AG09319 (cell line): ENCODE measurements around the gene PARD3.

Experiments used
- DNase-seq: peaks from one replicate; pipeline ENCODE4 v3.0.0-alpha.2; 2010; ENCODE audit warnings: low read depth; ENCODE audit errors: extremely low read depth
- TF ChIP-seq, protein P1 (sequence below): IDR thresholded peaks from 2 replicates; pipeline ENCODE4 v1.5.1; 2011; ENCODE audit warnings: low read depth, mild to moderate bottlenecking, inconsistent platforms, low read length, moderate library complexity

Gene PARD3

DNA sequence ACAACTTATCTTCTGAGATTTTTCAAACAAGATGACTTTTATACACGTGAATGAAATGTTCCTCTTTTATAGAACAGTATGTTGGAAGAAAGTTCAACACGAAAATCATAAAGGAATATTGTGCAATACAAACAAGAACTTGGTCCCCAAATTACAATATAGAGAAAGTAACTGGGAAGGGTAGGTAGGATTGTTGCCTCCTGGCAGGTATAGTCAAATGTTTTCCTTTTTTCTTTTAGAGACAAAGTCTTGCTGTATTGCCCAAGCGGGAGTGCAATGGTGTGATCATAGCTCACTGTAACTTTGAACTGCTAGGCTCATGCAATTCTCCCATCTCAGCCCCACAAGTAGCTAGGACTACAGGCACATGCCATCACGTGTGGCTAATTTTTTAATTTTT is 582.6 kb downstream of the PARD3 start:
- no peak for DNase-seq
- TF ChIP-seq, protein P1, sequence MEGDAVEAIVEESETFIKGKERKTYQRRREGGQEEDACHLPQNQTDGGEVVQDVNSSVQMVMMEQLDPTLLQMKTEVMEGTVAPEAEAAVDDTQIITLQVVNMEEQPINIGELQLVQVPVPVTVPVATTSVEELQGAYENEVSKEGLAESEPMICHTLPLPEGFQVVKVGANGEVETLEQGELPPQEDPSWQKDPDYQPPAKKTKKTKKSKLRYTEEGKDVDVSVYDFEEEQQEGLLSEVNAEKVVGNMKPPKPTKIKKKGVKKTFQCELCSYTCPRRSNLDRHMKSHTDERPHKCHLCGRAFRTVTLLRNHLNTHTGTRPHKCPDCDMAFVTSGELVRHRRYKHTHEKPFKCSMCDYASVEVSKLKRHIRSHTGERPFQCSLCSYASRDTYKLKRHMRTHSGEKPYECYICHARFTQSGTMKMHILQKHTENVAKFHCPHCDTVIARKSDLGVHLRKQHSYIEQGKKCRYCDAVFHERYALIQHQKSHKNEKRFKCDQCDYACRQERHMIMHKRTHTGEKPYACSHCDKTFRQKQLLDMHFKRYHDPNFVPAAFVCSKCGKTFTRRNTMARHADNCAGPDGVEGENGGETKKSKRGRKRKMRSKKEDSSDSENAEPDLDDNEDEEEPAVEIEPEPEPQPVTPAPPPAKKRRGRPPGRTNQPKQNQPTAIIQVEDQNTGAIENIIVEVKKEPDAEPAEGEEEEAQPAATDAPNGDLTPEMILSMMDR: no peak

DNA sequence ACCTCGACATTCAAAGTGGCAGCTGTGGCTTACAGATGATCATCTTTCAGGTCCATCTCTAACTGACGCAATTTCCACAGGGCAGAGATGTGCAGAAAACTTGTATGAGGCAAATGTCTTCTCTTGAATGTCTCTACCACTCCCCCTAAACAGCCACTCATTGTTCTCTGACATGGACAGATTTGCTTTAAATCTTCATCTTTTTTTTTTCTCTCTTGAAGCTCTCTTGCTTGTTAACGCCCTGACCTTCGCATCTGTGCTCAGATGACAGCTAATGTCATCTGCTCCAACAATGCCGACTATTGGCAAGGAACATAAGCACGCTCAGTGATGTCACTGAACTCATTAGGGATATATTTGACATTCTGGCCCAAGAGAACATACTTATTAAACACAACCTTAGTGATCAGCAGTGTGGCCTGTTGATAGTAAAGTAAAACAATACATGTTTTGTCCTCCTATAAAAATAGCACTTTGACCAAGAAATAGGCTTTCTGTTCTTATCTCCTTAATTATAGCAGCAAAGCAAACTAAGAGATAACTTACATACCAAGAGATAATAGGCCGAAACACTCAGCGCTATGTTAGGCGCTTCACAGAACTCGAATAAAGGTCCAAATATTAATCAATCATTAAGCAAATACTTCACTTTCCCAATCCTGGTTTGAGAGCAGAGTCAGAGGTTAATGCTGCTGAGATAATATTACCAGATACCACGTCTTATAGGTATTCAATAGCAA is 583.5 kb downstream of the PARD3 start:
- no peak for DNase-seq
- TF ChIP-seq, protein P1: no peak

DNA sequence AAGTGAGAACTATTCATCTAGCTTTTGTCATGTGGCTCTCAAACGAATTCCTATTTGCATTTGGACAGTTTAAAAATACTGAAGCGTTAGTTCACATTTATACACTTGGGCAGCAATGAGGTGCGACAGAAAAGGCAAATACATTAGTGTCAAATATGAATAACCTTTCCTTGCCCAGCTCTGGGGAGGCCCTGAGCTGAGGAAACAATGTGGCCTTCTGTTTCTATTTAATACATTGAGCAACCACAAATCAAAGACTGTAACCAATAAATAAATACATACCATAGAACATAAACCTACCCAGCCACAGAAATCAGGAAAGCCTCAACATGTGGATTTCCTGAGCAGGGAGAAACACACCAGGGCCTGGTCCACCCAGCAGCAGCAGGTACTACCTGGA is 585.2 kb downstream of the PARD3 start:
- TF ChIP-seq, protein P1: no peak
- no peak for DNase-seq

DNA sequence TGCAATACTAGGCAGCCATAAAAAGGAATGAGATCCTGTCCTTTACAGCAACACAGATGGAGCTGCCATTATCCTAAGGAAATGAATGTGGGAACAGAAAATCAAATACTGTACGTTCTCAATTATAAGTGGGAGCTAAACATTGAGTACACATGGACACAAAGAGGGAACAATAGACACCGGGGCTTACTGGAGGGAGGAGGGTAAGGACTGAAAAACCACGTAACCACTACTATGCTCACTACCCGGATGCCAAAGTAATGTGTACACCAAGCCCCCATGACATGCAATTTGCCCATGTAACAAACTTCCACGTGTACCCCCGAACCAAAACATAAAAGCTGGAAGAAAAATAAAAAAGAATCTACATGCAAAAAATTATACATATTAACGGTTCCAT is 587.0 kb downstream of the PARD3 start:
- no peak for DNase-seq
- TF ChIP-seq, protein P1: no peak

DNA sequence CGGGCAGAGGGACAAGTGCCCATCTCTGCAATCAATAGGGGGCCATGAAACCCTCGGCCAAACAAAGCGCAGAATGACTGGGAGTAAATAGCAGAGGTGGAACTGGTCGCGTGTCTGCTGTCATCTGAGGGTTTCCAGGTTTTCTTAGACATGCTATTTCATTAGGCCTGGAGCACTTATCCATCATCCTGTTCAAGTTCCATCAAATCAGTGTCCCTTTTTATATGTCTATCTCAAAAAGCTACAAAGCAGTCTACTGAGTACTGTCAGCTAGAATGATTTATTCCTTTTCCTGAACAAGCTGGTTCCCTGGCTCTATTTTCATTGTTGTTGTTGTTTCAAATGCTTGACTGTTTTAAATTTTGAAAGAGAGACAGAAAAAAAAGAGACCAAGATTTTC is 590.5 kb downstream of the PARD3 start:
- TF ChIP-seq, protein P1: no peak
- no peak for DNase-seq

DNA sequence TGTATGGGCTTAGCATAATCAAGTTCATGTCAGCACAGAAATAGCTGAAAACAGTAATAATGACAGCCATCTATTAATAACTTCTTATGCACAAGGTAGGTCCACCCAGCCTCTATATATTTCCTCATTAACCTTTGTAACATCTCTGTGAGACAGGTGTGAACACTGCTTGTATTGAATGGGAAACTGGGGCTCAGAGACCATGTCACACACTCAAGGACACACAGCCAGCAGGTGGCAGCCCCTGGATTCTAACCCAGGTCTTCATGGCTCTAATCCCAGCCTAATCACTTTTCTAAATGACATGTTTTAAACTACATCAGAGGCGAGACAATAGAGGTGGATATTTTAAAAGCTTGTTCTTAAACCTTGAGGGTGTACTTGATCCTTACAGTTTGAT is 591.4 kb downstream of the PARD3 start:
- TF ChIP-seq, protein P1: no peak
- DNase-seq: no peak

DNA sequence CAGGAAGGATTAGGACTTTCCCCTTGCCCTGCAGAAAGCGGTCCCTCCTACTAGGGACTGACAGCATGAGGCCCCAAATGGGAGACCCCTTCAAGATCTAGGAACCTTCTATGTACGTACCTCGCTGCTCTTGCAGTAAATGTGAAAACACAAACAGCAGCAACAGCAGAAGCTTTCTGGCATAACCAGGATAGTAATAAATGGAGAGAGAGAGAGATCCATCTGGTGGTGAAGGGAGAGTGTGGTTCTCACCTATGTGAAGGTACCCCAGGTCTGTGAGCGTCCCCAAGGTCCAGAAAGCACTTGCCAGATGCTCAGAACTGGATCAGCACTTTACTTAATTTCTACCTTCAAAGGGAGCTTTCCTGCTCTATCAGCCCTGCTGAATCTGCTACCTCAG is 592.7 kb downstream of the PARD3 start:
- no peak for DNase-seq
- TF ChIP-seq, protein P1: no peak
